ENCODE results near the gene FOXD4L3. TPM values are rescaled to one million over a fixed set of nuclear protein-coding genes. Genes with fewer than 3 reads are reported as not detected.
A peak's percentile ranks its signal among the peaks of the same experiment; 100 is the strongest.
"Not testable (repeated sequence)": the region's sequence is repeated elsewhere in the genome, so short reads cannot be mapped to it uniquely, and the experiment has no call there.

FOXD4L3 gene
- under 1 TPM in 1 of 2 donors, not detected in 1; 0.15 TPM for total RNA-seq
- not detected for polyA plus RNA-seq (2013, experiment 1 of 2)
- not detected for polyA plus RNA-seq (2013, experiment 2 of 2)
- long read RNA-seq, experiment 1, result 0 reads
- long read RNA-seq, experiment 2, result 0 reads
- long read RNA-seq, experiment 3, result 0 reads
- long read RNA-seq, experiment 4, result 0 reads

- H3K4me1 Mint-ChIP-seq; H3K9me3 ChIP-seq (ENCODE audit: control insufficient read depth, low read length); H3K36me3 Mint-ChIP-seq (ENCODE audit: low read depth); H3K4me3 ChIP-seq (ENCODE audit: low read length); H3K4me3 Mint-ChIP-seq; H3K27ac ChIP-seq (ENCODE audit: low read depth, low read length); H3K9me3 Mint-ChIP-seq; H3K4me1 ChIP-seq (ENCODE audit: control insufficient read depth, insufficient read depth, low read length); H3K27ac Mint-ChIP-seq; H3K27me3 ChIP-seq (ENCODE audit: control insufficient read depth, insufficient read depth, low read length, poor library complexity, severe bottlenecking); H3K36me3 ChIP-seq (ENCODE audit: control insufficient read depth, insufficient read depth, low read length); DNase-seq; H3K9ac ChIP-seq (ENCODE audit: extremely low read depth, low read length, poor library complexity, severe bottlenecking): not testable (repeated sequence)
- H3K27me3 Mint-ChIP-seq (ENCODE audit: insufficient read depth), result peaks cover 17% of the 10 kb centered on the region
- no CpG with 5 or more reads among the region's 15 CpGs for WGBS, 2 experiments (ENCODE audit: insufficient coverage in 1 of 2, insufficient read length in 1 of 2)
These were observed at the start of gene FOXD4L3 for GRCh38 chr9:68302567-68302966. Gene FOXD4L3, plus strand, starts transcription at chr9:68302867. Its CDS starts 85 bp downstream, at chr9:68302952.

- not testable (repeated sequence) for H3K9me3 ChIP-seq (ENCODE audit: control insufficient read depth, low read length); H3K36me3 ChIP-seq (ENCODE audit: control insufficient read depth, insufficient read depth, low read length); H3K27me3 ChIP-seq (ENCODE audit: control insufficient read depth, insufficient read depth, low read length, poor library complexity, severe bottlenecking); H3K27ac ChIP-seq (ENCODE audit: low read depth, low read length); H3K4me3 ChIP-seq (ENCODE audit: low read length); H3K4me1 ChIP-seq (ENCODE audit: control insufficient read depth, insufficient read depth, low read length); H3K9ac ChIP-seq (ENCODE audit: extremely low read depth, low read length, poor library complexity, severe bottlenecking); H3K27me3 Mint-ChIP-seq (ENCODE audit: insufficient read depth); H3K36me3 Mint-ChIP-seq (ENCODE audit: low read depth); H3K9me3 Mint-ChIP-seq; H3K4me1 Mint-ChIP-seq; DNase-seq
- H3K27ac Mint-ChIP-seq, result peak overlapping the region; percentile 83
- WGBS, 2 experiments (ENCODE audit: insufficient coverage in 1 of 2, insufficient read length in 1 of 2), result 85% methylated on average over 6 of the region's 16 CpGs; no CpG with 5 or more reads in 1 of the 2 experiments
- H3K4me3 Mint-ChIP-seq, result peak overlapping the region; percentile 47
These were observed 21.6 kb upstream of the FOXD4L3 start for GRCh38 chr9:68281041-68281440.

GRCh38 chr9:68303771-68304170 is 1.1 kb downstream of the FOXD4L3 start:
- not testable (repeated sequence) for H3K9me3 Mint-ChIP-seq; DNase-seq; H3K36me3 ChIP-seq (ENCODE audit: control insufficient read depth, insufficient read depth, low read length); H3K36me3 Mint-ChIP-seq (ENCODE audit: low read depth); H3K4me1 ChIP-seq (ENCODE audit: control insufficient read depth, insufficient read depth, low read length); H3K9ac ChIP-seq (ENCODE audit: extremely low read depth, low read length, poor library complexity, severe bottlenecking); H3K27ac Mint-ChIP-seq; H3K4me3 ChIP-seq (ENCODE audit: low read length); H3K4me3 Mint-ChIP-seq; H3K27ac ChIP-seq (ENCODE audit: low read depth, low read length); H3K9me3 ChIP-seq (ENCODE audit: control insufficient read depth, low read length); H3K4me1 Mint-ChIP-seq
- peaks cover 10% of the 10 kb centered on the region for H3K27me3 ChIP-seq (ENCODE audit: control insufficient read depth, insufficient read depth, low read length, poor library complexity, severe bottlenecking)
- WGBS, 2 experiments (ENCODE audit: insufficient coverage in 1 of 2, insufficient read length in 1 of 2), result no CpG with 5 or more reads among the region's 30 CpGs
- H3K27me3 Mint-ChIP-seq (ENCODE audit: insufficient read depth), result peaks cover 19% of the 10 kb centered on the region

- H3K27me3 Mint-ChIP-seq (ENCODE audit: insufficient read depth), result peaks cover 19% of the 10 kb centered on the region
- not testable (repeated sequence) for H3K4me3 Mint-ChIP-seq; H3K4me1 Mint-ChIP-seq; H3K36me3 Mint-ChIP-seq (ENCODE audit: low read depth); H3K9me3 ChIP-seq (ENCODE audit: control insufficient read depth, low read length); H3K36me3 ChIP-seq (ENCODE audit: control insufficient read depth, insufficient read depth, low read length); H3K9me3 Mint-ChIP-seq; H3K4me1 ChIP-seq (ENCODE audit: control insufficient read depth, insufficient read depth, low read length); H3K27ac ChIP-seq (ENCODE audit: low read depth, low read length); DNase-seq; H3K9ac ChIP-seq (ENCODE audit: extremely low read depth, low read length, poor library complexity, severe bottlenecking); H3K27ac Mint-ChIP-seq; H3K4me3 ChIP-seq (ENCODE audit: low read length)
- no CpG with 5 or more reads among the region's 21 CpGs for WGBS, 2 experiments (ENCODE audit: insufficient coverage in 1 of 2, insufficient read length in 1 of 2)
- H3K27me3 ChIP-seq (ENCODE audit: control insufficient read depth, insufficient read depth, low read length, poor library complexity, severe bottlenecking), result peaks cover 10% of the 10 kb centered on the region
These were observed 1.5 kb downstream of the FOXD4L3 start for GRCh38 chr9:68304212-68304611.

GRCh38 chr9:68304777-68305176 is 2.1 kb downstream of the FOXD4L3 start:
- H3K27ac Mint-ChIP-seq; H3K4me1 ChIP-seq (ENCODE audit: control insufficient read depth, insufficient read depth, low read length); H3K36me3 ChIP-seq (ENCODE audit: control insufficient read depth, insufficient read depth, low read length); H3K4me3 Mint-ChIP-seq; H3K4me3 ChIP-seq (ENCODE audit: low read length); H3K27ac ChIP-seq (ENCODE audit: low read depth, low read length); H3K9me3 Mint-ChIP-seq; H3K9ac ChIP-seq (ENCODE audit: extremely low read depth, low read length, poor library complexity, severe bottlenecking); DNase-seq; H3K4me1 Mint-ChIP-seq; H3K9me3 ChIP-seq (ENCODE audit: control insufficient read depth, low read length); H3K36me3 Mint-ChIP-seq (ENCODE audit: low read depth): not testable (repeated sequence)
- H3K27me3 Mint-ChIP-seq (ENCODE audit: insufficient read depth), result peaks cover 19% of the 10 kb centered on the region
- H3K27me3 ChIP-seq (ENCODE audit: control insufficient read depth, insufficient read depth, low read length, poor library complexity, severe bottlenecking), result peaks cover 10% of the 10 kb centered on the region
- WGBS, 2 experiments (ENCODE audit: insufficient coverage in 1 of 2, insufficient read length in 1 of 2), result no CpG with 5 or more reads among the region's 4 CpGs

GRCh38 chr9:68305680-68306285 is 3.1 kb downstream of the FOXD4L3 start:
- H3K36me3 Mint-ChIP-seq (ENCODE audit: low read depth); DNase-seq; H3K27ac Mint-ChIP-seq; H3K9me3 ChIP-seq (ENCODE audit: control insufficient read depth, low read length); H3K4me3 ChIP-seq (ENCODE audit: low read length); H3K9ac ChIP-seq (ENCODE audit: extremely low read depth, low read length, poor library complexity, severe bottlenecking); H3K9me3 Mint-ChIP-seq; H3K36me3 ChIP-seq (ENCODE audit: control insufficient read depth, insufficient read depth, low read length); H3K4me1 Mint-ChIP-seq; H3K27ac ChIP-seq (ENCODE audit: low read depth, low read length); H3K4me3 Mint-ChIP-seq; H3K4me1 ChIP-seq (ENCODE audit: control insufficient read depth, insufficient read depth, low read length): not testable (repeated sequence)
- H3K27me3 Mint-ChIP-seq (ENCODE audit: insufficient read depth), result peaks cover 17% of the 10 kb centered on the region
- WGBS, 2 experiments (ENCODE audit: insufficient coverage in 1 of 2, insufficient read length in 1 of 2), result 45% methylated on average over 5 of the region's 21 CpGs; no CpG with 5 or more reads in 1 of the 2 experiments
- H3K27me3 ChIP-seq (ENCODE audit: control insufficient read depth, insufficient read depth, low read length, poor library complexity, severe bottlenecking), result peaks cover 10% of the 10 kb centered on the region

- H3K27me3 Mint-ChIP-seq (ENCODE audit: insufficient read depth), result peaks cover 14% of the 10 kb centered on the region
- not testable (repeated sequence) for H3K4me3 Mint-ChIP-seq; H3K4me3 ChIP-seq (ENCODE audit: low read length); H3K36me3 Mint-ChIP-seq (ENCODE audit: low read depth); H3K9me3 ChIP-seq (ENCODE audit: control insufficient read depth, low read length); H3K9ac ChIP-seq (ENCODE audit: extremely low read depth, low read length, poor library complexity, severe bottlenecking); H3K27ac ChIP-seq (ENCODE audit: low read depth, low read length); H3K36me3 ChIP-seq (ENCODE audit: control insufficient read depth, insufficient read depth, low read length); H3K4me1 Mint-ChIP-seq; H3K4me1 ChIP-seq (ENCODE audit: control insufficient read depth, insufficient read depth, low read length); H3K9me3 Mint-ChIP-seq; H3K27ac Mint-ChIP-seq
- 23% methylated on average over 5 of the region's 37 CpGs; no CpG with 5 or more reads in 1 of the 2 experiments for WGBS, 2 experiments (ENCODE audit: insufficient coverage in 1 of 2, insufficient read length in 1 of 2)
- peak; percentile 33 for DNase-seq
- H3K27me3 ChIP-seq (ENCODE audit: control insufficient read depth, insufficient read depth, low read length, poor library complexity, severe bottlenecking), result peaks cover 10% of the 10 kb centered on the region
These were observed 3.8 kb downstream of the FOXD4L3 start for GRCh38 chr9:68306391-68306964.
